NCI-H1930 (cell line): Measurements from ENCODE around the gene LRRN3.

Experiments
- DNase-seq, 2 experiments: peaks; one replicate each; lab custom pipeline; 2025; lab: John Stamatoyannopoulos, UW

Gene LRRN3

DNA sequence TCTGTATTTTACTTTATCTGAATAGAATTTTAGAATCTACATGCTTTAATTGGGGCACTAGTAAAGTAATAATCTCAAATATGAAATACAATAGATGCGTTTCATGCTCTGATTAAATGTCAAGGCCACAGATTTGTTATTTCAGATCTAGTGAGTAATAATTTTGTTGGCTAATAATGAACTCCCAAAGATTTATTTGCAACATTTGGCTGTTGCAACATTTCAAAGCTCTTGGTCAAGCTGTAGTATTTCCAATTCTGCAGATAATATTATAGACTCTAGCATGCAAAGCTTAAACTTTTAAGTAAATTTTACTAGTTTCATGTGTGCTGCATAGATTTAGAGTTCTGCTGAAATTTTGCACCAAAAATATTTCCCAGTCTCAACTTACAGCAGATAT, 16.7 kb downstream of the LRRN3 start:
- DNase-seq = no peak

DNA sequence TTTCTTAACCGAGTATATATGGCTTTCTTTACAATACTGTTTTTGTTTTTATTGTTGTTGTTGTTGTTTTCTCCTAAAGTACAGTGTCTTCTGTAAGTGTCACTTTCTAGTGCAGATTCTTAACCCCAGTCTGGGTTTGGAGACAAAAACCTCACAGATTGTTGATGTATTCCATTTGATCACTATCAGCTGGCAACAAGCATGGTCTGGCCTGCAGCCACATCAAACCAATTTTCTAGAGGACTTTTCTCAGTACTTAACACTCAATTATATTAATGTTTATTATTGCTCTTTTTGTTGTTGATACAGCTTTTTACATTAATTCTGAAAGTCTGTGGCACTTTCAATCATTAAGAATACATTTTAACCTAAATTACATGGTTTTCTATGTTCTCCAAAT, 17.1 kb downstream of the LRRN3 start:
- DNase-seq = peak; percentile 34 to 60

DNA sequence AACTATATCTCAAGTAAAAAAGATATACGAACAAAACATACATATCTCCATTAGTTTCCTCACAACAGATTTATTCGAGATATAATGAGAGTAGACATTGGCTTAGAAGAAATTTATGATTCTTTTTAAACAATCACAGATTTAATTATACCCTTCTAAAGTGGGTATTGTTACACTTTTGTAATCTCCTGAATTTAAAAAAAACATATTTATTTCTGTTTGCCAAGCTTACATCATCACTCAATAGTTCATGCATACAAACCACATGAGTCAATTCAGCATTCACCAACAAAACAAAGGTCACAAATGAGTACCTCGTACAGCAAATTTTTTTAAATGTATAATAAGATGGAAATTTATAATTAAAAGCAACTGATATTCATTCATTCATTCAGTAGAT, 17.6 kb downstream of the LRRN3 start:
- DNase-seq = peak in 1 of 2 experiments; percentile 32

DNA sequence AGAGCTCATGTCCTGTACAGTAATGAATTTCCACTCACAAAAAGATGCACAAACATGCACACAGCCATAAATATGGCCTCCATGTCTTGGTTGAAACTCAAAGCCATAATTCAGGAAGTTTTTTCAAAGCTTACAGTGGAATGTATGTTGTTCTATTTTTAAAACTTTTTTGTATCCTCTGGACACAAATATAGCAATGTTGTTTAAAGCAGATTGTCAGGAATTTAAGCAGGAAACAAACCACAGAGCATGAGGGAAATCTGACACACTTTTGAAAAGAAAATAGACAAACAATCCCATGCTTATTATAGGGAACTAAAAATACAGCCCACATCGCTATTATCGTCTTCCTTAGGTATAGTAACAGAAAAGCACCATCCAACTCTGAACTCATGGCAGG, 21.5 kb downstream of the LRRN3 start:
- no peak for DNase-seq

DNA sequence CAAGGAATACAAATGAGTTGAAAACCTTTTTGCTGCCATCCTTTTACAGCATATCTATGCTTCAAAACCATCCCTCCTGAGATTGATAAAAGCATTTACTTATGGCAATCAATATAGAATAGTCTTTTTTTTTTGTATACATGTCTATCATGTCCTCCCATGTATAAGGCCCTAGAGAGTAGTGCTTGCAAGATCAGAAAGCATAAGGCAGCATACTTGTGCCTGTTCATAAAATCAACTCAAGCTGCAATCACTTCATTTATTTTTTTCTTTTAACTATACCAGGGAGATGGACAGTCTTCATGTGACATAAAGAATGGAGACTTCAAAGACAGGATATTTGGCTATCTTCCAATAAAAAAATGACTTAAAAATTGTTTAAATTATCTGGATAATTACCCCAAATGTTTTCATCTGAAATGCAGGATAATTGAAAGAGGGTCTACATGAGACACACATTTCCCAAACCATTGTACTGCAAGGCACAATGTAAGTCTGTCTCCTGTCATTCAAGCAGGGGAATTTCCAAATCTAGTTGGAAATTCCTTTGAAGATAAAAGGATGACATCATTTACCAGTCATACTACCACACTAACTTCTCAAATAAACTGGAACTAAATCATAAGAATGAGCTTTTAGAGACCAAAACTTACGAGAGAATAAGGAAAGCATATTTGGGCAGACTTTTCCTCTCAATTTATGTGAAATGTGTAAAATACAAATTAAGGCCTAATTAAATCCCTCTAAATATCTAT, 22.5 kb downstream of the LRRN3 start:
- no peak for DNase-seq

DNA sequence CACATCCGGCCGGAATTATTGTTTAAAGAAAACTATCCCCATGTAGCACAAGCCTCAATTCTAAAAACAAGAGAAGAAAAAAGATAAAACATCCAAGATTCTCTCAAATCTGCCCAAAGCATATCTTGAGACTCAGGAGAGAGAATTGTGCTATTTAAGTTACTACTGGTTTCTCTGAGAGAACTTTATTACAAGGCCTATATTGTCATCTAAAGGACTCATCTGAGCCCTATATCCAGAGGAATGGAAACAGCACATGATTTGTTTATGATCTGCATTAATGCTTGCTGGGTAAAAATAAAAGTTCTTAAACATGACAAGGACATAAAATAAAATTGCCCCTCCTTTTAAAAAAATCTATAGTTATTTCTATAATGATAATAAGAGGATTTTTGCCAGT, 25.0 kb downstream of the LRRN3 start:
- DNase-seq = no peak

DNA sequence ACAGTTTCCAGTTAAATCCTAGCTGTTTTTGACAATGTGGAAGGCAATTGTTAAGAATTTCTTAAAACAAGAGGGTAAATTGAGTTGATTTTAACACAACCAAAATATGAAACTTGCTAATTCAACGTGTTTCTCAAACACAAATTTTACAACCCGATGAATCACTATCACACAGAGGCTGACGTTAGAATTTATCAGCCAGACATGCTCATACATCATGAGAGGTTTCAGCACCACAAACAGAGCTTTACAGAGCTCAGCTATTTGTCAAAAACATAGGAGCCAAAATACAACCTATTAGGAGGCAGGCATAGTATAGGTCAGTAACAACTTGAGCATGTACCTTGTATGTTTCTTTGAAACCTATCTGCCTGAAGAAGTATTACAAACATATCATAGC, 36.1 kb downstream of the LRRN3 start:
- no peak for DNase-seq

DNA sequence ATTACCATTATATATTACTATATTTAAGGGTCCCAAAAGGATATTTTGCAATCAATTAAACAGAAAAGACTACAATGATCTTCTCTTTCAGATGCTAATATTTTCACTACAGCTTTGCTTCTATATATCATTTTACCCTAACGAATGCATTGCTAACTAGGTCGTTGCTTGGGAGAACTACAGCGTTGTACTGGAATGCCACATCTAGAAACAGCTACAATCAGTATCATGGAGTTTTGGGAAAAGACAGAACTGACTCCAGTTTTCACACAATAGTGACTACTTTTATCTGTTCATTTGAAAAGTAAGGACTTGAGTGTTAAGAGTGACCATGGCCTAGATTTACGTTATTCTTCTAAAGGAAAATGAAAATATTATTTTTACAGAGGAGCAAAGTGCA, 38.5 kb downstream of the LRRN3 start:
- DNase-seq = no peak

DNA sequence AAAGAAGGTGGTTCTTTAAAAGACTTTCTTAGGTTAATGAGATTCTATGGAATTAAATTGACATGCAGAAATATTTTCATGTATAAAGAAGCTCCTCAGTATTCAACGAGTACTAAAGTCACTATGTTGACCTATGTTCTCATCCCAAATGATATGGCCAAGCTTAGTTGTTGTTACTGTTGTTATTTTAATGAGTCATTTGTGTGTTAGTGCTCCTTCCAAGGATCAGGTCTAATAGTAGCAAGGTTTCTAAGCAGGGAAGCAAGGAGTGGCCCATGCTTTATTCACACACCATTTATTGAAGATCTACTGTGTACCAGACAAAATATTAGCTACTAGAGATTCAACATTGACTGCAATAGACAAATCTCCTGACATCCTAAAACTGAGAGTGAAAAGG, 41.9 kb downstream of the LRRN3 start:
- DNase-seq = no peak

DNA sequence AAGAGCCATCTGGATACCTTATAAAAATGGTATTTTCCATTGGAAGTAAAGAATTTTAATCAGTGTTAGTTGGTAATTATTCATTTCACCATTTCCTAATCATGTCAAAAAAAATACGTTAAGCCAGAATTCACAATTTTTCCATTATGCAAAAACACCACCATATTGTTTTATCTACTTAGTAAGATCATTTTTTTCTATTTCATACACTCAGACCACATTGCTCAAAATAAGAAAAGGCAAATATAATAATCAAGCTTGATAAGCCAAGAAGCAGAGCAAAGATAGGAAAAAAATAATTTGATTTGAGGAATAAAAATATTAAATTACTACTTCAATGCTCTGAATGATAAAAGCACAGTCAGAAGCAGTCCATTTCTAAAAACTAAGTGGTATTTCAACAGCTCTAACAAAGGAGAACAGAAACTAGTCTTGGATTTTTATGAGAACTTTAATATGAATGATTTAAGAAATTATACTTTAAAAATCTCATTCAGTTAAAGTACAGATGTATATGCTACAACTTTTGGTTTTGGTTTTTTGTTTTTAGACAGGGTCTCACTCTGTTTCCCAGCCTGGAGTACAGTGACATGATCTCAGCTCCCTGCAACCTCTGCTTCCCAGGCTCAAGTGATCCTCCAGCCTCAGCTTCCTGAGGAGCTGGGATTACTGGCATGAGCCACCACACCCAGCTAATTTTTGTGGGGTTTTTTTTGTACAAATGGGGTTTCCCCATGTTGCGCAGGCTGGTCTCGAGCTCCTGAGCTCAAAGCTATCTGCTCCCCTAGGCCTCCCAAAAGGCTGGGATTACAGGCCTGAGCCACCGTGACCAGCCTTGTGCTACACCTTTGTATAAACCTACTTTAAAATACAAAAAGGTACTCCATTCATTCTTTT, 46.6 kb downstream of the LRRN3 start:
- DNase-seq = no peak

DNA sequence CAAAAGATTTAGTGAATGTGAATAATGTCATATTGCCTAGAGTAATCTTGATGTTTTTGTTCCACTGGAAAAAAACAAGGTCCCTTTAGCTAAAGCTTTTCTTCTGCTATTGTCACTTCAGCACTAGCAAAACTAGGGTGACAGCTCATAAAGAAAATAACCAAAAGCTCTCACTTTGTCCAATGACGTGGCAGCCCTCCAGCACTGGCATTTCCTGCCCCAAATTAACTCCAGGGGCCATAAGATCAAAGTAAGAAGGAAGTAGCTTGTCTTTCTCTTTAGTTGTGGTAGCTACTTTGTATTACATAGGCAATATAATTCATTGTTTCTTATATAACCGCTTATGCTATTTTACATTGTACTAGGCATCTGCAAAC, 47.3 kb downstream of the LRRN3 start:
- no peak for DNase-seq

DNA sequence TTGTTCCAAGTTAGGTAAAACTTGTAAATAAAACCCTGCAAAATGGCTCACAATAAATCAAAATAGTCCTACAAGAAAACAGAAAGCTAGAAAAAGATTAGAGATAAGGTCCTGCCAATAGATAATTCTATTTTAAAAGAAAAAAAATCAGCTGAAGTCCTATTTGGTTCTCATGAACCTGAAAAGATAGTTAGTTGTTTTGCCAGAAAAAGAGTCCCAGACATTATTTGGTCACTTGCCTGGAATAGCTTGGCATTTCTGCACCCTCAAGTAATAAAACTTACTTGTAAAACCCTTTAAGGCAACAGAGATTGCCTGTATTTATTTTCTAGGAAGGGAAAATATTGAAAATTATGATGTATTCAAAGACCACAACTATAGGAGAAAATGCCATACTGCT, 47.7 kb downstream of the LRRN3 start:
- no peak for DNase-seq

DNA sequence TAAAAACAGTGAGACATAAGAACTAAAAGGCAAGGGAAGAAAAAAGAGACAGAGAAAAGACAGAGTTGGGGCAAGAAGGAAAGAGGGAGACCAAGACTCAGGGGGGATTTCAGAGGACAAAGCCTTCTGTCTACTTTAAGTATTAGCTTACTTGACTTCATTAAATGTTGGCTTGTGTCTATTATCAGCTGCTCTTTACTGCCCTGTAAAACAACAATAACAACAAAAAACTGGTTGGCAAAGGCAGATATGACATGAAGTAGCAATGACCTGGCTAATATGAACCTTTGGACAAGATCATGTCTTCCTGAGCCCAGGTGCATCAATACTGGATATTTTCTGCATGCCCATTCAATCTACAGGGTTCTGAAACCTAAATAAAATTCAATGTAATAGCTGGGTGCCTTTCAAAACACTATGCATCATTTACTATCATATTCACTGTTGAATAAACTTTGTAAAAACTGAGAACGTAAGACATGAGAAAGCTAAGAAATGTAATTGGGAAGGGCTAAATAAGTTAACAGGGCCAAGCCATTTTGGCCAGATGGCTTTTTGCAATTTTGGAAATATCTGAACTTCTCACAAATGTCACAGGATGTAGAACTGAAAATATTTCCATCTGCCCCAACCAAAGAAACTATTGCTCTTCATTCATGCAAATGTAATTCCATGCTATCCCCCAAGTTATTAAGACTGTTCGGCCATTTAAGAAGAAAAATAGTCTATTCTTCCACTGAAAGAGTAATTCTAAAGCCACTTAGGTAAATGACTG, 49.4 kb downstream of the LRRN3 start:
- no peak for DNase-seq

DNA sequence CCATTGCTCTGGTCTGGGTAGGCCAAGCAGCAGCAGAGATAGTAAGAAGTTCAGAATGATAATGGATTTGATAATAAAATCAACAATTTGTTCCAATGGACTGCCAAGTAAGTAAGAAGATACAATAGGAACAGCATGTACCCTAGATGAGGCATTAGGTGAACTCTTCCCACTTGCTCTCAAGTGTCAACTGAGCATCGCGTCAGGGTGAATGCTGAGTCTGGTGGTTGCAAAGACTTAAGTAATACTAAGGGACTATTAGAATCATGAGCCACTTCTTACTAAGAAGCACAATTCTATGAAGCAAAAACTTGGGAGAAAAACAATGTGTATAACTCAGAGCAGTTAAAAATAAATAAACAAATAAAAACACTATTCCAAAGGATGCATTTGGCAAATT, 54.5 kb downstream of the LRRN3 start:
- DNase-seq = no peak

DNA sequence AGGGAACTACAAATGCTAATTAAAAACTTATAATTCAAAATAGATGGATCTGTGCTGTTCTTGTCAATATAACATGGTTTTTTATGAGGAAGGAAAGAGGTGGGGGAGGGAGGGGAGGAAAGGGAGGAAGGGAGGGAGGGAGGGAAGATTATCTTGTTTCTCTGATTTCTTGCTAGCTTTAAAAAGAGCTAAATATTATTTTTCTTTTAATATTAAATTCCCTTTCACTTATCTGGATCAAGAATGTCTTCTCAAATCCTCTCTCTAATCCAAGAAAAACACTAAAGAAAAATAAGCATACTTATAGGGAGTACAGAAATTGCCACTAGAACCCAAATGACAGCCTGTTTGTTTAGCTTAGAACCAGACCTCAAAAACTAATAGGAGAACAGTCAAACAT, 55.2 kb downstream of the LRRN3 start:
- no peak for DNase-seq

DNA sequence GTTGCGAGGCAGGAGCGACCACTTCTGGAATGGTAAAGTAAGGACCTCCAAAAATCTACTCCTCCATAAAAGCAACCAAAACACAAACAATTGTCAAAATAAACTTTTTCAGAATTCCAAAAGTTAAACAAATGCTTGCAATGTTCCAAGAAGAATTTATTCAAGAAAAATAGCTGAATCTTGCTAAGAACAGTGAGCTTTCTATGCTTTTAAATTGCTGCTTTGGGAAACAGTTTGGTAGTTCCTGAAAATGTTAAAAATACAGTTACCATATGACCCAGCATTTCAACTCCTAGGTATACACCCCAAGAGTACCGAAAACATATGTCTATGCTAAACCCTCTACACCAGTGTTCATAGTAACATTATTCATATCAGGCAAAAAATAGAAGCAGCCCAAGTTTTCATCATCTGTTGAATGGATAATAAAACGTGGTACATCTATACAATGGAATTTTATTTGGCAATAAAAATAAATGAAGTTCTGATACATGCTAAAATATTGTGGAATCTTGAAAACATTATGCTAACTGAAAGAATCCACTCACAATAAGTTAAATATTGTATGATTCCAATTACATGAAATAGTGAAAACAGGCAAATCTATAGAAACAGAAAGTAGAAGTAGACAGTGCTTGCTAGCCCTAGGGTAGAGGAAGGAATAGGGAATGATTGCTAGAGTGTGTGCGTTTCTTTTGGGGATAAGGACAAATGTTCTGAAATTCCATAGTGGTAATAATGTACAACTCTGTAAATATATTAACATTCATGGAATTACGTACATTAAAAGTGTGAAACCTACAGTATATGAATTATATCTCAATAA, 57.0 kb downstream of the LRRN3 start:
- no peak for DNase-seq

DNA sequence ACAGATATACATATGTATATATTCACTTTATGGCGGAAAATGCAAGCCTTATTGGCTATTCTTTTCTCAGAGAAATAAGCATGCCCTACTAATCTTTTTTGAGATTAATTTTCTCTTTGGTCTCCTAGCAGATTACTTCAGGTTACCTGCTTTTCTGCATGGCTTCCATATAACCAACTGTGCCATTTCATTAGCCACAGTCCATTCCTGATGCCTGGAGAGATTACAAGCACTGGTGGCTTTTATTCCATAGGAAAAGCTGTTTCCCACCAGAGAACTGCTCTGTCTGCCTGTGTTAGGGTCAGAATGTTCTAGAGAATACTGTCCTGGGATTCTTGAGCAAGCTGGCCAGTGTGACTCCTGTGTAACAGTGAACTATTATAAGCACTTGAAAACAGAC, 59.8 kb downstream of the LRRN3 start:
- DNase-seq = no peak

DNA sequence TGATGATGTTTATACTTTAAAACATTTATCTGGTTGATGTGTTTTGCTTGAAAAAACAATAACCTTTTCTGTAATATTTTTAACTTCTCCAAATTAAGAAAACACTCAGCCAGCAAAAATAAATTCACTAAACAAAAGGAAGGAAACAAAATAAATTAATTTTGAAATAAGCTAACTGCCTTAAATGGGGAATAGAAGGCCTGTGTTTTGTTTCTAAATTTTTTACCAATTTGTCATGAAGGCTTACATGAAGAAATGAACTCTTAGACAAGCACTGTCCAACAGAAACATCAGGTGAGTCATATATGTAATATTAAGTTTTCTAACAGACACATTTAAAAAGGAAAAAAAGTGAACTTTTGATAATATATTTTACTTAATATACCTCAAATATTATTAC, 68.5 kb downstream of the LRRN3 start:
- DNase-seq = no peak

DNA sequence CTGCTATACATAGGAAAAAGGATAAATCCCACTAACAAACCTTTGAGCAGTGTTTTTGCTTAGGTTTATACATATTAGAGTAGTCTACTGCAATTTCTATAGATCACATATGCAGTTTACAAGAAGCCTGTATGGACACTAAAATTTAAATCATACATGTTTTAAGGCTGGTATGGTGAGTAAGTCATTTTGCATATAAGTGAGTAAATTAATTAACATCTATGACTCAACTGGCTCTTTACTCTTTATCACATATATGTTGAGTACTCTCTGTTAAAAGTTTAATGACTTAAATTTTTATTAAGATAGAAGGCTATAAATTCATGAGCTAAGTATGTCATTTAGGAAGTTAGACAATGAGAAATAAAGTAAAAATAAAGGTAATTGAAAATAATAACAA, 69.4 kb downstream of the LRRN3 start:
- DNase-seq = no peak

DNA sequence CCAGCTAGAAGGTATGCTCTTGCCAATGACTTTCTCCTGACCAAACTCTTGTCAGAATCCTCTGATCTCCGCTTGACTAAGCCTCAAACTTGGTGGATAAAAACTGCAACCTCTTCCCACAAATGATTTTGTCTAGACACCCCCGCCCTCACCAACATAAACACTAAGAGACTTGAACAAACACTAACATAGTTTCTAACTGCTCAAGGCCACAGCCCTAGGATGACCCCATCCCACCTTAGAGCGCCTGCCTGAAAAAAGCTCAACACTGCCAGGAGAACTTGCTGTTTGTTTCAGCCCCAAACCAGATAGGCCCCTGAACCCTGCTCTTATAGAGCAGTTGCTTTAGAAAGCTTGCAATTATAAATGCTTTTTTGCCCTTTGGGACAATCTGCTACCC, 71.8 kb downstream of the LRRN3 start:
- no peak for DNase-seq

DNA sequence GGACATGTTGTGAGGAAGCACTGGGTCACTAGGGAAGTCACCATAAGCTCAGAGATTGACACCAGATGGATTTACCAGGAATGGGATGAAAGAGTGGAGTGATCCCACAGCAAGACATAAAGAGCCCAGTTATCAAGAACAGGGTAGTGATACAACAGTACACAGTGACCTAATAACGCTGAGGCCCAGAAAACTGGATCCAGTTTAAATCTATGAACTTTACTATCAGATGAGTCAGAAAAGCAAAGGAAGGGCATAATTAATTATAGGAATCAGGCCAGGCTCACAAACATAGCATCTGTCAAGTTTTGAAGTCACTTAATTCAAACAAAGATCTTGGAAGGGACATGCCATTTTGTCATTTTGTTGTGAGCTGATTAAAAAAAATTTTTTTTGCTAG, 73.5 kb downstream of the LRRN3 start:
- no peak for DNase-seq

DNA sequence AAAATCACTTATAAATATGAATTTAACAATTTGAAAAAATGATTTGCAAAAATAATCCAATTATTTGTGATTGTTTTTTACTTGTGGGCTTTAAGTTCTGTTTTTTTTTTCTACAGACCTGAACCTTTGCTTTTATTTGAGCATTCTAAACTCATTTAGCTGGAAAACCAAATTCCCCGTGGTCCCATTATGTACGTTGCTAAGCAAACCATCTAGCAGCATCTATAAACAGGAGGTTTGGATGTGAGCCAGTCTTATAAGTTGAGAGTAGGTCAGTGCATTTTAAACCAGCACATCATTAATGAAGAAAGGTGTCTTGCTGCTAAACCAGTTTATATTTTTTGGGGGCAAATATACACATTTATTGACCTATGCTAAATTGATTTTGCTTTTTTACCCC, 77.3 kb downstream of the LRRN3 start:
- peak; percentile 26 to 64 for DNase-seq
